Measurements from ENCODE around the gene DGKB. TPM values are rescaled to one million over a fixed set of nuclear protein-coding genes. Genes with fewer than 3 reads are reported as not detected.

The DGKB gene
- polyA plus RNA-seq, 10 donors = 0.67 to 2.1 (median 0.88) TPM

GRCh38 chr7:14457568-14458453 is 444.7 kb downstream of the DGKB start:
- peak; percentile 74 to 88 (median 87) for DNase-seq

DNA sequence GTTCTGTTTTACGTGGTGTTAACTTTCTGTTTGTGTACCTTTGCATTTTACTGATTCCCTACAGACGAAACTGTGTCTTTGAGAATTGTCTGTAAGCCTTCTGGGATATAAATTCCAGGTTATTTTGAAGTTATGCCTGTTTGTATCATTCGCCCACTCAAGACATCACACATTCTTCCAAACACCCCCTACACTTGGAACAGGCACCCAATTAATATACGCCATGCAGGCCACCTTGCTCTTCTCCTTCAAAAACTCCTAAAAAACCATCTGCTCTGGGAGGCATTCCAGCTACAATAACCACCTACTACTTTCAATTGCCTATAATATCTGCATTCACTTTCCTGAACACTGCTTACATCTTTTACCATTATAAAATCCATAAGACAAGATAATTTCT is 453.3 kb downstream of the DGKB start:
- no peak for DNase-seq

DNA sequence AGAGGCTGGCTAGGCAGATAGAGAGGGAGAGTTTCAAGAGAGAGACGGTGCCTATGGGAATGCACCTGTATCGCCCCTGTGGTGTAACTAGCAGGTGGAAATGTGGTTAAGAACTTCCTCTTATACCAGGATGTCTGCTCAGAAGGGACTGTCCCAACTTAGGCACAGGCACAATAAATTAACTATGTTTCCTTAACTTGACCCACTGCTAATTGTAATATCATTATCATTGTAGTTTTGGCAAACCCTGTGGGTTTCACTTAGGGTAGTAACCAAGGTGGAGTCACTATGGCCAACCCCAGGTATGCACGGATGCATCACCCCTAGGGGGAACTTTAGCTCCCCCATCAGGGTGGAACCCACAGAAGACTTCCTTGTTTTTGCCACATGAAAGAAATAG is 455.7 kb downstream of the DGKB start:
- no peak for DNase-seq

DNA sequence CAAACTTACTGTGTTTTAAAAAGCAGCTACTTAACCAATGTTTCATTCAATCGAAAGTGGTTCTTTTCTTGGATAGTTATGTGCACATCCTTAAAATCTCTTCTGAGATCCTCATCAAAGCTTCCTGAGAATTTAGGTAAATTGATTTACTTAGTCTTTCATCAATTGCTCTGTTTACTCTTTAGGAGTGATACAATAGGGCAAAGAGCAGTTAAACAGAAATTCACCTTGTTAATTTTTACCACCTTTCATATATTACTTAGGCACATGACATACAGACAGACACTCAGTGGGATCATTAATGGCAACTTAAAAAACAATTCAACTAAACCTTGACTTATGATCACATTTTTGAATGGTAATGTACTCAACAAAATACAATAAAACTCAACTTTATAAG is 456.3 kb downstream of the DGKB start:
- no peak for DNase-seq

DNA sequence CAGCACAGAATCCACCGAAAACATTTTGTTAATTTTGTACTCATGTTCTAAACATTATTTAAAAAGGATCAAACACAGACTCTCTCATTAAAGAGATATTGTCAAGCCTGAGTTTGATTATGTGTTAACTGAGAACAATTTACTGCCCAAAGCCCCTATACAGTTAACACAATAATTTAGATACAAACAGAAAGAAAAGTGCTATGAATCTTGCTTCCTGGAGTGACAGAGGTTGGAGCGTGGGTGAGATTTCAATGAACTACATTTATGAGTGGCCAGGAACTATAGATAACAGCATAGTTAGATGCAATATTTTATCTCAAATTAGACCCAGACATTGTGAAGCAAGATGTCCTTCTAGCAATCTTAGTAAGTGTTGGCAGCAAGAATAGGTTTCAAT is 464.2 kb downstream of the DGKB start:
- no peak for DNase-seq

DNA sequence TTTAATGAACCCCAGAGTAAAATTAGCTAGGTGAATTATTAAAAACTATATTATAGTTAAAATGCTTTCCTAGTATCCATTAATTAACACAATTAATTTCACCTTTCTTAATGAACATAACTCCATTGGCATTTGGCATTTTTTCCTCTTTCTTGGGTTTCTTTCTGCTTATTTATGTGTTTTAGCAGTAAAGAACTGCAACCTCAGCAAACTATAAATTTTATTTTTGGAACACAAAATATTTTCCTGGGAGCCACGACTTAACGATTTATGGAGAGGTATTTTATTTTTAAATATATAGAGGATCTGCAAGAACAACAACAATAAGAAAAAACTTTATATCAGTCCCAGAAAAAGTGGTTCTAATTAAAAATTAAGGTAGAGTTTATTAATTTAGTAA is 465.7 kb downstream of the DGKB start:
- DNase-seq = no peak

DNA sequence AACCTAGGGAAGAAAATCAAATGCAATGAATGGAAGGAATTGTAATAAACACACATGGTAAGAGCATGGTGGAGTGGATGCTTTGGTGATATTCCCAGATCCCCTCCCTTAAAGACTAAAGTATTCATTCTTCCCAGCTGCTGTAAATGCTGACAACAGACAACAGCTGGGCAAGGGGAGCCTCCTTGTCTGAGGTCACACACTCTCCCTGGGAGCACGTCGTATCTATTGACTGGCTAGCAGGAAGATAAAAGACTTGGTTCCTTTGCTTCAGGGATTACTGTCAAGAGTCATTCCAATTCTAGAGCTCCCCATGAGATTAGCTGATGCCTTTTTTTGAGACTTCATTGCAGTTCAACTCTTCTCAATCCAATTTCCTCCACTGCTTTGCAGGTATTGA is 469.6 kb downstream of the DGKB start:
- DNase-seq = peak in 2 of 3 donors; percentile 18 to 56

GRCh38 chr7:14430926-14431325 is 471.6 kb downstream of the DGKB start:
- no peak for DNase-seq

DNA sequence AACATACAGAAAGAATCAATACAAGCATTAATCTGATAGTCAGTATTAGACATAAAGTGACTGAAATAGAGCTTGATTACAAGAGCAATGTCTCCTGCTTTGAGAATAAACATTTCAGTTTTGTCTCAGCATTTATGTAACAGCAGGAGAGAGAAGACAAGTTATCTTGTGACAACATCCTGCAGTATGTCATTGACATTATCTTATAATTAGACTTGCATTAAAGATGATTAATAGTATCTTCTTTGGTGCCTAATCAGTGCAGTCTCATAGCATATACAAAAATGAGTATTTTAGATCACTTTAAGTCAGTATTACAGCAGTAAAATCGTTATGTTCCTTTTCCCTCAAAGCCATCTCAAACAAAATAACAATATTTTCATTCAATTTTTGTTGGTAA is 477.0 kb downstream of the DGKB start:
- no peak for DNase-seq

GRCh38 chr7:14424675-14425074 is 477.9 kb downstream of the DGKB start:
- DNase-seq = no peak

DNA sequence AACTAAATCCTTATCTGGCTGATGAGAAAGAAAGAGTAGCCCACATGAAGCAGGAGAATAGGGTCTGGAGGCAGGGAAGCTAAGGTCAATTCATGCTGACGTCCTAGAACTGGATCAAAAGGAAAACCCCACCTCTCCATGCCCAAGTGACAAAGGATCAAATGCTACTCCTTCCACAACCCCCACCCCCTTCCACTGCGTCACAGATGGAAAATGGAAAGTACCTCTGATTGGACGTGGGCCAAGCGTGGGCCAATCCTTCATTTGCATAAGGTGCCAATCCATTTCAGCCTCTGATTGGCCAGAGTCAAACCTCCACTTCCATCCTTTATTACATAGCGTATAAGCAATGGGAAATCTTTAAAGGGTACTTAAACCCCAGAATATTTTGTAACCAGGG is 481.8 kb downstream of the DGKB start:
- DNase-seq = no peak

DNA sequence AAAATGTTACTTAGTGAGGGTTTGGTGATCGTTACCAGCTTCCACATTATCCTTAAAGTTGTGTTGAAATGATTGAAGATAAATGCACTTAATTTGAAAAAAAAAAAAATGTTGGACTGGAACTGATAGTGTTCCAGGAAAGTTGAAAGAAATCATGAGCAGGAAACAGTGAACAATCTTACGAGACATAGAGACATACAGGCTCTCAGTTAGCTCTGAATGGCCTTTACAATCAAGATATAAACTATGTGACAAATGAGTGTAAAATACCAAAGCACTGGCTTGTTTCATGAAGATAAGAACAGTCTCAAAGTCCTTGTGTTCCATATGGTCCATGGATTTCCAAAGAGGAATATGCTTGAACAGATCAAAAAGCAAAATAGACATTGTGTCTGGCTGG is 483.0 kb downstream of the DGKB start:
- DNase-seq = peak in 1 of 3 donors; percentile 3

DNA sequence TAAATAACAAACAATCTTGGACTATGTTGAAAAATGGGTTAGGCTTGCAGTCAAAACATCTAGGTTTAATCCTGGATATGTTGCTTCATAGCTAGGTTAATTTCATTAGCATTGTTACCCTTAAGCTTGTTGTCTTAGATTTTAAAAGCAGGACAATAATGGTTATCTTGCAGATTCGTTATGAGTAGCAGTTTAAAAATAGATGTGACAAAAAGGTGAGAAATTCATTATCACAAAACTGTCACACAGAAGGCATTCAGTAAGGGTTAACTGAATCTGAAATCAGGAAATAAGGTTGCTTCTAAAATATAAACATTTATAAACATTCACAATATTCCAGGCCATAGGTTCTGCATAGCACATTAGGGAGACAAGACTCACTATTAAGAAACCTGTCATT is 483.9 kb downstream of the DGKB start:
- DNase-seq = no peak

DNA sequence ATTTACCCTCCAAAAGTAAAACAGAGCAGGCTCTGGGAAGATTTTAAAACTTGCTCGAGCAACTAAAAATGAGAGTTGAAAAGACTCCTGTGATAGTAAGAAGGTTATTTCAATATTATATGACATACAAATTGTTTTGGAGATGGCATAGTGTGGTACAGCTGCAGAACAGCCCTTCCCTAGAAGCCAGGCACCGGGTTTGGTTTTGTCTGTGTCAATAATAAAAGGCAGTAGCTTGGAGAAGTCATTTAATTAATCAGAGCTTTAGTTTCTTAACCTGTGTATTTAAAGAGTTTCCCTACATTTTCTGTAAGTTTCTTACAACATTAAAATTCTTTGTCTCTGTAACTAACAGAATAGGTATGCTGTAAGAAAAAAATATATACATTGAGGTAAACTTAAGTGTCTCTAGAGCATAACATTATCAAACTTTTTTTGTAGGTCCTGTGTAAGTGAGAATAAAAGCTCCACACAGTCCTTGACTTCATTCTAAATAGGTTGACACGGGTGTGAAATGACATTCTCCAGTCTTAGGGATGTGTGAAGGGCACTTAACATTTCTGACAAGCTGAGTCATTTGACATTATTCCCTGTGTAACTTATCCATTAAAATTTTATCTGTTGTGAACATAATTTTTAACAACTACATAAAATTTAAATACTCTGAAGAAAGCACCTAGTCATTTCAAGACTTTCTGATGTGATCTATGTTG is 488.1 kb downstream of the DGKB start:
- no peak for DNase-seq

- no peak for DNase-seq
Measured at GRCh38 chr7:14407246-14408015, 495.1 kb downstream of the DGKB start.

DNA sequence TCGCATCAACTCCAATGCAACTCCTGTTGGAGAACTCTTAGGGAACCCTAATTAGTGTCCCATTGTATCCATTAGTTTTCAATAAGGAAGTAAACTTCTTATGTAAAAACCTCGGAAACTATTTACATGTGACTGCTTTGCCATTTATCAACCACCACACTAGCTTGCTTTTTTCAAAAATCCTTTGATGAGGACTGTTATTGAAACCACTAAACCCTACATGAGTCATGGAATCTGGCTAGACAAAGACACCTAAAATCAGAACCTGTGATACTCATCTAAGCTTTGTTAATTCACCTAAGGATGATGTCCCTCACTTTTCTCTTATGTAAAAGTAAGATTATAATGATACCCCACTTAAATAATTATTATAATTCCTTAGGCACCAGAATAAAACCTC is 499.0 kb downstream of the DGKB start:
- DNase-seq = no peak

DNA sequence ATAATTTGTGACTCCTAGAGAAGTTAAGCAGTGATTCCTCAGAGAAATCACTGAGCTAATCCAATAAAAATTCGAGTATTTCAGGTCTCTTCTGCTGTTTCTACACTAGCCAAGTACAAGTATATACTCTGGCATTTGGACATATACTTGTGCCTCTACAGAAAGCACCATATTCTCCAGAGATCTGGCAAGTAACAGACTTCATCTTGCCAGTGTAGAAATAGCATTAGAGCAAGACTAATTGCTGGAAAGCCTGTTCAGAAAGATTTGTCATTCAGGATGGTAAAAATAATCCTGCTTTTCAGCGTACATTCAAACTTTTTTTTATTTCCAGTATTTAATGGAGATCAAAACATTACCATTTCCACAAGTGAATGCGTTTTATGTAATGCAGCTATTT is 502.3 kb downstream of the DGKB start:
- DNase-seq = peak in 1 of 3 donors; percentile 17

- peak in 1 of 3 donors; percentile 17 for DNase-seq
Measured at GRCh38 chr7:14398526-14398925, 504.0 kb downstream of the DGKB start.

- no peak for DNase-seq
Measured at GRCh38 chr7:14395860-14396259, 506.7 kb downstream of the DGKB start.

DNA sequence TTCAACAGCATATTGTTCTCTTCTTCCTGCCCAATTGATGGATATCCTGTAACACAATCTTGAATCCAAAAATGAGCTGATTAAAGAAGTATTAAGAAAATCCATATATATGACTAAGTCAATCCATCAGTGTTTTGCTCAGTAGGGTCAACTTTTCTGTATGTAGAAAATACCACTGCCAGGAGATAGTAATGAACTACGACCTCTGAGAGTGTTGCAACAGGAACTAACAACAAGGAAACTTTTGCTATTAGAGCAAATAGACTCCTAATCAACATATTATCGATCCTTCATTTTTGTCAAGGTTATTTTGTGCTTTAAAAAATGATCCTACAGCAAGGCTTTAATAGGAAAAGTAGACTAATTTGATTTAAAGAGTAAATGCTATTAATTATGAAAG is 507.8 kb downstream of the DGKB start:
- DNase-seq = no peak

- no peak for DNase-seq
Measured at GRCh38 chr7:14389595-14389994, 513.0 kb downstream of the DGKB start.

- DNase-seq = no peak
Measured at GRCh38 chr7:14389181-14389591, 513.4 kb downstream of the DGKB start.

All from muscle of back (tissue), 11 donors.